Stimulated activated CD8-positive, alpha-beta memory T cell treated with anti-CD3 and anti-CD28 coated beads, Interleukin-4, amount 100 ng/mL, for 4 hours (primary cell): ENCODE data around the gene PLA2G12A.
"Not testable (repeated sequence)": the region's sequence is repeated elsewhere in the genome, so short reads cannot be mapped to it uniquely, and the experiment has no call there.

Experiments
- DNase-seq, 2 donors: peaks; one replicate each; pipeline ENCODE4 v3.0.0-alpha.2; 2020; ENCODE audit warnings: low read depth in 2 of 2, low spot score in 1 of 2

PLA2G12A gene

DNA sequence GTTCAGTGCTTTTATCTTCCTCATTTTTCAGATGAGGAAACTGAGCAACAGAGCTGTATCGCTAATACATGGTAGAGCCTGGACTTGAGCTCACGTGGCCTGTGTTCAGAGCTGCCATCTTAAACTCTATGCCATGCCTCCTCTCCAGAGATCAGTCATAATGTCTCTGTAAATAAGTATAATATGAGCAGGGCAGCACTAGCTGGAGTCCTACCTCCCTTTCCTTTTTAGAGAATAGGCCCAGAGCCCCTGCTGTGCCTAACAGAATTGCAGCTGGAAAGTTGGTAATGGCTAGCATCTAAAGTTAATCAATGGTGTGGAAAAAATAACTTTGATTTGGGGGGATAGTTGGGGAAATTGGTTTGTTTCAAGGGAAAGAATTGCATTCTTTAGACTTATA lies 47.0 kb downstream of the PLA2G12A start:
- no peak for DNase-seq

DNA sequence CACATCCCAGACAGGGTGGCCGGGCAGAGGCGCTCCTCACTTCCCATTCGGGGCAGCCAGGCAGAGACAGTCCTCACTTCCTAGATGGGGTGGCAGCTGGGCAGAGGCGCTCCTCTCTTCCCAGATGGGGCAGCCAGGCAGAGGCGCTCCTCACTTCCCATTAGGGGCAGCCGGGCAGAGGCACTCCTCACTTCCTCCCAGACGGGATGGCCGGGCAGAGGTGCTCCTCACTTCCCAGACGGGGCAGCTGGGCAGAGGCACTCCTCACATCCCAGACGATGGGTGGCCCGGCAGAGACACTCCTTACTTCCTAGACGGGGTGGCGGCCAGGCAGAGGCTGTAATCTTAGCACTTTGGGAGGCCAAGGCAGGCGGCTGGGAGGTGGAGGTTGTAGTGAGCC lies 50.9 kb downstream of the PLA2G12A start:
- DNase-seq, result not testable (repeated sequence)

DNA sequence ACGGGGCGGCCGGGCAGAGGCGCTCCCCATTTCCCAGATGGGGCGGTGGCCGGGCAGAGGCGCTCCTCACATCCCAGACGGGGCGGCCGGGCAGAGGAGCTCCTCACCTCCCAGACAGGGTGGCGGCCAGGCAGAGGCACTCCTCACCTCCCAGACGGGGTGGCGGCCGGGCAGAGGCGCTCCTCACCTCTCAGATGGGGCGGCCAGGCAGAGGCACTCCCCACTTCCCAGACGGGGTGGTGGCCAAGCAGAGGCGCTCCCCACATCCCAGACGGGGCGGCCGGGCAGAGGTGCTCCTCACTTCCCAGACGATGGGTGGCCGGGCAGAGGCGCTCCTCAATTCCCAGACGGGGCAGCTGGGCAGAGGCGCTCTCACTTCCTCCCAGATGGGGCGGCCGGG lies 51.4 kb downstream of the PLA2G12A start:
- not testable (repeated sequence) for DNase-seq

DNA sequence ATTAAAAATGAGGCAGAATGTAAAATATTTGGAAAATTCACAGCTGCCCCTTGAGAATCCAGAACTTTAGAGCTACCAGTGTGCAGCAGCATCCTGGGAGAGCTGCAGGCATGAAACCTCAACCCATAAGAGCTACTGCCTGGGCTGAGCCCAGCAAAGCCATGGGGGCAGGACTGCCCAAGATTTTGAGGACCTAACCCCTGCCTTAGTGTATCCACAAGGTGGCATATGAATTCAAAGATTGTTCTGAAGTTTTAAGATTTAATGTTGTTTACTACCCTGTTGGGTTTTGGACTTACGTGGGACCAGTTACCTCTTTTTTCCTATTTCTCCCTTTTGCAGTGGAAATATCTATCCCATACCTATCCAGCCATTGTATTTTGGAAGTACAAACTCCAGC lies 53.0 kb downstream of the PLA2G12A start:
- no peak for DNase-seq

DNA sequence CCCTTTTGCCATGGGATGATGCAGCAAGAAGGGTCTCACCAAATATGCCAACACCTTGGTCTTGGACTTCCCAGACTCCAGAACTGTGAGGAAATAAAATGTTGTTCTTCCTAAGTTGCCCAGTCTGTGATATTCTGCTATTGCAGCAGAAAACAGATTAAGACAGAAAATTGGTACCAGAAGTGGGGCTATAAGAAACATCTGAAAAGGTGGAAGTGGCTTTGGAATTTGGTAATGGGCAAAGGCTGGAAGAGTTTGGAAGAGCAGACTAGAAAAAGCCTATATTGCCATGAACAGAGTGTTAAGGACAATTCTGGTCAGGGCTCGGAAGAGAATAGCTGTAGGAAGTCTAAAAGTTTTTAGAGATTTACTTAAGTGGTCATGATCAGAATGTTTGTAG lies 54.0 kb downstream of the PLA2G12A start:
- no peak for DNase-seq

DNA sequence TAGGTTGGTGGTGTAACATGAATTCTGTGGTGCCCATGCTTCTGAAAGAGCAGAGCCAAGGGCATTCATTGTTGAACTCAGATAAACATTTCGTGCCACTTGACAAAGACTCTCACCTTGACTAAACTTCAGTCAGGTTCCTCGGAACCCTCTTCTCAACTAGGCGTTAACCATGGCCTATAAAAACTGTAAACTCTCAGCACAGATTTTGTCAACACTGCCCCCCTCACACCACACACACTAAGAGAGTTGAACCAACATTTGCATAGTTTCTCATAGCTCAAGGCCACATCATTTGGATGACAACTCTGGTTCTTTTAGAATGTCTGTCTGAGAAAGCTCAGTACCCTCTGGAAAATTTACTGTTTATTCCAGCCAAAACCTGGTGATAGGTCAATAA lies 54.7 kb downstream of the PLA2G12A start:
- no peak for DNase-seq

DNA sequence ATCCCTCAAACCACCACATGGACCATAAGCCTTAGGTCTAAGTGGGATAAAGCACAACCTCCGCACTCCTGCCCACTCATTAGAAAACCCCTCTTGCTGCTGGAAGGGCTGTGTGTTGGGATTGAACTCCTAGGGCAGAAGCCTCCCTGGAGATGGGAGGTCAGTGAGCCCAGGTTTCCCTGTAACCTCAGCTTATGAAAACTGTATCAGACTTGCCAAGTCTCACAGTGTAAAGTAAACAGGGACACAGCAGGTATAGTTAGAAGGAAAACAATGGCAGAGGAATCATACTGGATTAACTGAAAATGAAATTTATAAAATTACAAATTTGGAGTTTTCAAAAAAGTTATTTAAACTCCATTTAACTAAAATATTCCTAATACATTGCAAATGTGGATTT lies 56.6 kb downstream of the PLA2G12A start:
- DNase-seq, result no peak

DNA sequence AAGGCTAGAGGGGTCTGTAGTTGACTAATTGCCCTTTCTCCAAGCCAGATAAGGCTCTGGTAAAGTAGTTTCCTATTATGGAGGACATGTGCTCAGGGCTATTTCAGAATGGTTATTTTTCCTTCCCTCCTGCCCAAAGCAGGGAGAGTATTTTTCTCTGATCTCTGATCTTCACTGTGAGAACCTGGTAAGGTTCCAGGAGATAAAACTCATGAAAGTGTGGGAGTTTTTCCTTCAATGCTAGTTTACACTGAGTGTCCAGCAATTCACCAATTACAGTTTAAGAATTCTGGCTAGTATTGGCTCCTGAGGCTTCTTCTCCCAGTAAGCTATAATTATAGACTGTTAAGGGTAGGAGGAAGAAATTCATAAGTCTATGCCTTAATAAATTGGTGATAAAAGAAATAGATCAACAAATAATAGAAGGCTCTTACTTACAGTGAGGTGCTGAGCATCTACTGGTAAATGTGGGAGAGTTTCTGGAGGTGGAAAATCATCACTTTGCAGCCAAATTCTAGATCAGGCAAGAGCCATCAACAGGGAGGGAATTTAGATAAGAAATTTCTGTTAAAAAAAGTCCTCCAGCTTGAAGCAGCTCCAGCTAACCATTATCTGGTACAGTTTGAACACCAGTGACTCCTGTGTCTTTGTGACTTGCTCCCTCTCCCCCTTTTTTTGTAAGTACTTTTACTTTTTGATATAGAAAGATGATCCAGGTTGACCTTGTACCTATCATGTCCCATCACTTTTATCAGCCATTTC lies 57.5 kb downstream of the PLA2G12A start:
- DNase-seq, result no peak

DNA sequence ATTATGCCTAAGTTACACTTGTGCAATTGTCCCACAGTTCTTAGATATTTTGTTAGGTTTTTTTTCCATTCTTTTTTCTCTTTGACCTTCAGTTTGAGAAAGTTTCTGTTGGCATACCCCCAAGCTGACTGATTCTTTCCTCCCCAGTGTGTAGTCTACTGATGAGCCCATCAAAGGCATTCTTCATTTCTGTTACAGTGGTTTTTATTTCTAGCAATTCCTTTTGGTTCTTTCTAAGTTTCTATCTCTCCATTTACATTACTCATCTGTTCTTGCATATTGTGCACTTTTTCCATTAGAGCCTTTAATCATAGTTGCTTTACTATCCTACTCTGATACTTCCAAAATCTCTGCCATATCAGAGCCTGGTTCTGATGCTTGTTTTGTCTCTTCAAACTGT lies 58.5 kb downstream of the PLA2G12A start:
- no peak for DNase-seq

DNA sequence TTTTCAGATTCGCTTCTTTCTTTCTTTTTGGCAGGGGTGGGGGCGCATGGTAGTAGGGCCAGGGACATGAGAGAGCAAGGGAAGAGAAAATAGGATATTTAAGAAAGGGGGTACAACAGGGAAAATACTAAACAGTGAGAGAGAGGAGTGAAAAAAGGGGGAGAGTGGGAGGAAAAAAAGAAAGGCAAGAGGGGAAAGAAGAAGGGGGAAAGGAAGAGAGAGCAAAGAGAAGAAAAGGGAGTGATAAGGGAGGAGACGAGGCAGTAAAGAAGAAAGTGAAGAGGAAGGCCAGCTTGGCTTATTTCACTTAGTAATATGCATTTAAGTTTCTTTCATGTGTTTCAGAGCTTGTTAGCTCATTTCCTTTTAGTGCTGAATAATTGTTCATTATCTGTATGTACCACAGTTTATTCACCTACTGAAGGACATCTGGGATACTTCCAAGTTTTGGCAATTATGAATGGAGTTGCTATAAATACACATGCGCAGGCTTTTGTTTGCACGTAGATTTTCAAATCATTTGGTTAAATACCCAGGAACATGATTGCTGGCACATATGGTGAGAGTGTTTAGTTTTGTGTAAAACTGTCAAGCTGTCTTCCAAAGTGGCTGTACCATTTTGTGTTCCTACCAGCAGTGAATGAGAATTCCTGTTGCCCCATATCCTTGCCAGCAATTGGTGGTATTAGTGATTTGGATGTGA lies 63.9 kb downstream of the PLA2G12A start:
- no peak for DNase-seq

DNA sequence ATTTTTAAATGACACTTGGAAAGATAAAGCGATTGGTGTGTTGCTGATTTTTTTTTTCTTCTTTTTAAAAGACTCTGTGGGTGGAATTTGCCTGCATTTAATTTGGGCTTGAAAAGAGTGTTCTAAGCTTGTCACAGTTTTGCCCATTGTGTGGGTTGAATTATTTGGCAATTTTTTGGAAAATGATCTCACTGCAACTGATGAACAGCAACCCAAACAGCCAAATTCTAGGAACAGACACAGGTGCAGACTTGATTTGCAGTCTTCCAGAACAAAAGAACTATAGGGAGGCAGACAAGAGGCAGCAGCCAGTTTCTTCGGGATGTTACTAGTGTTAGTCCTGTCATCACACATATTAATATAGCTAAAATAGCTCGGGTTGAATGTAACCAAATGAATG lies 67.1 kb downstream of the PLA2G12A start:
- no peak for DNase-seq

DNA sequence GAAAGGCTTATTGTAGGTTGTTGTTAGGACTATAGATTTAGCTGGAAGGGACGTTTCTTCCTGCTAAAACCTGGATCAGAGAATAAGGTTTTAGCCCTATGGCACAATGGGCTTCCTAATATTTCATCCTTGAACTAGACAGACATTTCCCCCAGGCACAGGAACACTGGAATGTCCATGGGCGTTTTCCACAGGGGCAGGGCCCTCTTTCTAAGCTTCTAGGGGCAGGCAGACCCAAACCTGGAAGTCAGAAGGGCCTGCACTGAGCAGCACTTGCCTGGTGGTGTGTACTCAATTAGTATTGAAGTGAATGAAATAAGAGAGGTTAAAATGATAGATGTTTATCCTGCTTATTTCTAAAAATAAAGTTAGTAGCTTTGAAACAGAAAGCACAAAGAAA lies 67.8 kb downstream of the PLA2G12A start:
- DNase-seq, result no peak
